HCT116 (cell line): ENCODE data around the gene SH2B3. TPM values are rescaled to one million over a fixed set of nuclear protein-coding genes. Genes with fewer than 3 reads are reported as not detected.

Experiments used
- ATAC-seq: fragments of 200-7000 bp; cut with Tn5 transposase; 2 replicates; pipeline ENCODE4 v1.9.1; 2020; ENCODE audit warnings: mild to moderate bottlenecking, moderate library complexity
- Bru-seq: library from RNA; stranded (reverse); fragments of 400-500 nt; gene quantifications from one replicate; lab custom pipeline; 2021; lab: Mats Ljungman, UMichigan
- BruChase-seq, 2 experiments: library from RNA; stranded (reverse); fragments of 400-500 nt; gene quantifications; one replicate each; lab custom pipeline; 2021; lab: Mats Ljungman, UMichigan
- BruUV-seq: library from RNA; stranded (reverse); fragments of 400-500 nt; replicated peaks from 2 replicates; lab custom pipeline; 2021; lab: Mats Ljungman, UMichigan
- CTCF ChIA-PET: fragments of 300-600 bp; sonication (Branson Sonifier 250); formaldehyde crosslinking; loops from one replicate; lab custom pipeline; 2021; ENCODE audit warnings: antibody characterized with exemption; lab: Charles Lee
- POLR2A ChIA-PET: fragments of 300-600, 350-600 bp; sonication (Branson Sonifier 250); formaldehyde crosslinking; loops from one replicate; lab custom pipeline; 2021; ENCODE audit warnings: antibody characterized with exemption; lab: Charles Lee
- RAD21 ChIA-PET, 2 experiments: fragments of 300-600 bp; sonication (Branson Sonifier 250); formaldehyde crosslinking; loops; one replicate each; lab custom pipeline; 2023; ENCODE audit warnings: low total read pairs in 2 of 2; ENCODE audit not compliant: uncharacterized antibody in 2 of 2, unreplicated experiment in 2 of 2, low non-redundant PET in 1 of 2; lab: Charles Lee
- DNase-seq: peaks from one replicate; pipeline ENCODE4 v3.0.0-alpha.2; 2010; ENCODE audit warnings: low read depth, low spot score
- H2AFZ ChIP-seq: fragments of 200-600 bp; shearing (Covaris generic), sonication (generic); 2 replicates; pipeline ENCODE4 v1.6.1; 2017; ENCODE audit warnings: low read depth, mixed run types, mixed read lengths, antibody characterized with exemption, low read length; ENCODE audit not compliant: poor library complexity, severe bottlenecking
- H3K27ac ChIP-seq: 2 replicates; pipeline ENCODE4 v1.5.1; 2012; ENCODE audit warnings: low read depth, low read length
- H3K27me3 ChIP-seq: fragments of 200-600 bp; sonication (generic); 2 replicates; pipeline ENCODE4 v1.6.1; 2016; ENCODE audit warnings: mixed run types, low read length, mixed read lengths; ENCODE audit not compliant: insufficient read depth
- H3K36me3 ChIP-seq, 2 experiments: fragments of 200-500 bp in 1 of 2; fragments of 200-600 bp in 1 of 2; sonication (Bioruptor generic) in 1 of 2; sonication (generic) in 1 of 2; 2 replicates each; pipeline versions ENCODE4 v1.5.1 to v1.6.1; 2014 to 2016; ENCODE audit warnings: low read length in 2 of 2, inconsistent platforms in 1 of 2, mixed read lengths in 1 of 2, mixed run types in 1 of 2; ENCODE audit not compliant: insufficient read depth in 2 of 2, control insufficient read depth in 1 of 2
- H3K4me1 ChIP-seq, 2 experiments: fragments of 200-600 bp in 1 of 2; sonication (generic) in 1 of 2; 2 replicates each; pipeline versions ENCODE4 v1.5.1 to v1.6.1; 2012 to 2017; ENCODE audit warnings: low read length in 2 of 2, inconsistent platforms in 1 of 2, mild to moderate bottlenecking in 1 of 2, mixed read lengths in 1 of 2, mixed run types in 1 of 2, moderate library complexity in 1 of 2; ENCODE audit not compliant: insufficient read depth in 2 of 2, control insufficient read depth in 1 of 2
- H3K4me2 ChIP-seq: fragments of 200-600 bp; sonication (generic); 2 replicates; pipeline ENCODE4 v1.6.1; 2017; ENCODE audit warnings: mixed run types, low read length, mixed read lengths
- H3K4me3 ChIP-seq, 2 experiments: fragments of 200-600 bp in 1 of 2; sonication (generic) in 1 of 2; replicated peaks in 1 of 2; 2 replicates each; pipeline ENCODE4 v1.5.1; 2011 to 2016; ENCODE audit warnings: low read length in 2 of 2, control low read depth in 1 of 2, low read depth in 1 of 2, mild to moderate bottlenecking in 1 of 2, mixed read lengths in 1 of 2, mixed run types in 1 of 2
- H3K79me2 ChIP-seq: fragments of 200-600 bp; sonication (generic); 2 replicates; pipeline ENCODE4 v1.6.1; 2017; ENCODE audit warnings: mild to moderate bottlenecking, mixed run types, low read length, moderate library complexity, mixed read lengths; ENCODE audit not compliant: insufficient read depth
- H3K9ac ChIP-seq: fragments of 200-600 bp; sonication (generic); 2 replicates; pipeline ENCODE4 v1.6.1; 2016; ENCODE audit warnings: low read length, mixed read lengths
- H3K9me2 ChIP-seq: fragments of 200-600 bp; sonication (generic), shearing (Covaris generic); 2 replicates; pipeline ENCODE4 v1.6.1; 2017; ENCODE audit warnings: mixed run types, mild to moderate bottlenecking, moderate library complexity; ENCODE audit not compliant: insufficient read depth
- H3K9me3 ChIP-seq, 2 experiments: fragments of 200-500 bp in 1 of 2; fragments of 200-600 bp in 1 of 2; sonication (Bioruptor generic) in 1 of 2; sonication (generic) in 1 of 2; 2 replicates each; pipeline ENCODE4 v1.6.1; 2014 to 2017; ENCODE audit warnings: low read length in 2 of 2, mixed read lengths in 2 of 2, inconsistent platforms in 1 of 2, low read depth in 1 of 2, mild to moderate bottlenecking in 1 of 2, mixed run types in 1 of 2, moderate library complexity in 1 of 2; ENCODE audit not compliant: control insufficient read depth in 1 of 2, insufficient read depth in 1 of 2
- H4K20me1 ChIP-seq: fragments of 200-600 bp; sonication (generic), shearing (Covaris generic); 2 replicates; pipeline ENCODE4 v1.6.1; 2017; ENCODE audit warnings: mixed run types, mild to moderate bottlenecking, moderate library complexity; ENCODE audit not compliant: insufficient read depth
- EGR1 ChIP-seq: IDR thresholded peaks from 2 replicates; pipeline ENCODE4 v1.6.1; 2012; ENCODE audit warnings: low read depth
- ELF1 ChIP-seq: IDR thresholded peaks from 2 replicates; pipeline ENCODE4 v1.6.1; 2012; ENCODE audit warnings: low read depth, borderline replicate concordance
- EZH2phosphoT487 ChIP-seq: fragments of 200-600 bp; IDR thresholded peaks from 2 replicates; pipeline ENCODE4 v1.6.1; 2018; ENCODE audit warnings: antibody characterized with exemption, borderline replicate concordance
- JUND ChIP-seq: IDR thresholded peaks from 2 replicates; pipeline ENCODE4 v1.6.1; 2012
- POLR2AphosphoS5 ChIP-seq: IDR thresholded peaks from 2 replicates; pipeline ENCODE4 v1.6.1; 2011; ENCODE audit warnings: mild to moderate bottlenecking, low read depth, low read length, moderate library complexity
- SP1 ChIP-seq: IDR thresholded peaks from 2 replicates; pipeline ENCODE4 v1.6.1; 2012; ENCODE audit warnings: low read depth
- SRF ChIP-seq: IDR thresholded peaks from 2 replicates; pipeline ENCODE4 v1.6.1; 2012; ENCODE audit warnings: low read depth
- TCF7L2 ChIP-seq: IDR thresholded peaks from 2 replicates; pipeline ENCODE4 v1.7.0; 2011; ENCODE audit warnings: borderline replicate concordance, inconsistent platforms; ENCODE audit not compliant: insufficient read depth, insufficient read length; ENCODE audit errors: extremely low read depth
- ZFX ChIP-seq: fragments of 450-650 bp; IDR thresholded peaks from 2 replicates; pipeline ENCODE4 v1.6.1; 2017
- ZNF274 ChIP-seq: fragments of 200-500 bp; sonication (Bioruptor generic); IDR thresholded peaks from 2 replicates; pipeline ENCODE4 v1.6.1; 2014; ENCODE audit warnings: mild to moderate bottlenecking, low read depth, low read length, inconsistent platforms
- intact Hi-C: fragments of 100-400 bp; cut with micrococcal nuclease; formaldehyde crosslinking; loops from 2 replicates; pipeline ENCODE4 v1.10.0; 2022
- long read RNA-seq: library from polyadenylated mRNA; unstranded; transcript quantifications from one replicate; pipeline ENCODE4 v2.0.0, GENCODE V29; 2021; ENCODE audit not compliant: unreplicated experiment
- polyA plus RNA-seq: library from polyadenylated mRNA; unstranded; fragments of >200 nt; gene quantifications from 2 replicates; pipeline ENCODE4 v1.2.1, GENCODE V29; 2012; ENCODE audit warnings: missing spikeins
- total RNA-seq: library from RNA; stranded (reverse); gene quantifications from one replicate; pipeline ENCODE4 v1.2.1, GENCODE V29; 2021; ENCODE audit not compliant: unreplicated experiment

SH2B3 gene
- 17.3 TPM for total RNA-seq
- 8.7 and 10.1 TPM in 2 replicates for polyA plus RNA-seq
- percentile 60 among the genes with signal in this experiment for Bru-seq, nascent RNA
- percentile 69 among the genes with signal in this experiment for BruChase-seq, experiment 1, labeled RNA remaining after a 6-hour chase
- BruChase-seq, experiment 2, labeled RNA remaining after a 2-hour chase, result percentile 72 among the genes with signal in this experiment
- long read RNA-seq, full-length matches to known transcripts, result 3 of 54 reads
- long read RNA-seq, partial matches to known transcripts, result 46 of 54 reads
- long read RNA-seq, other reads (novel, unspliced or antisense), result 5 of 54 reads

GRCh38 chr12:111405859-111406473 is at the start of gene SH2B3:
SH2B3 (plus strand) TSS chr12:111405923; CDS start chr12:111418146, 12,223 bp downstream.
- Histone ChIP-seq H3K27me3 (no peaks in the 10 kb centered on the region), H3K79me2 (peaks cover 33% of the 10 kb centered on the region), H2AFZ (no peak within 1 kb of the TSS), H3K4me1 (peaks cover 29 to 58% of the 10 kb centered on the region in 2 experiments), H3K36me3 (no peaks in the 10 kb centered on the region), H3K4me3 (peak within 1 kb of the TSS; percentile 84 to 91), H4K20me1 (no peaks in the 10 kb centered on the region), H3K4me2 (peak within 1 kb of the TSS; percentile 99), H3K9ac (peak within 1 kb of the TSS; percentile 85), H3K9me2 (no peaks in the 10 kb centered on the region), H3K27ac (peak within 1 kb of the TSS; percentile 65), H3K9me3 (no peaks in the 10 kb centered on the region)
- RAD21 ChIA-PET, result no interaction called here
- DNase-seq, result no peak
- intact Hi-C loops, result no loop called here
- POLR2A ChIA-PET, result no interaction called here
- CTCF ChIA-PET, result interaction anchor here (1.6 kb wide), 1 partner anchor 8 kb away, joined by 3 read pairs; no protein-coding TSS in a partner anchor
- no TSS peak for BruUV-seq
- TF ChIP-seq POLR2AphosphoS5, result peak; percentile 79
- TF ChIP-seq JUND, result no peak
- peak; percentile 61 for TF ChIP-seq ZFX
- no peak for TF ChIP-seq SP1
- peak; percentile 36 for ATAC-seq

- H3K79me2 ChIP-seq, result no peaks in the 10 kb centered on the region
- H3K9me2 ChIP-seq, result no peaks in the 10 kb centered on the region
- no peak overlapping the region for H3K27ac ChIP-seq
- TF ChIP-seq ELF1, result no peak
- no peak for TF ChIP-seq JUND
- TF ChIP-seq EZH2phosphoT487, result no peak
- no peak for TF ChIP-seq SRF
- TF ChIP-seq TCF7L2, result no peak
- no peak for TF ChIP-seq ZNF274
- TF ChIP-seq EGR1, result no peak
- no peak for TF ChIP-seq SP1
- TF ChIP-seq POLR2AphosphoS5, result no peak
- TF ChIP-seq, all 23 proteins: peak for 0
- CTCF ChIA-PET, result no interaction called here
- Histone ChIP-seq H3K27me3 (no peaks in the 10 kb centered on the region), H3K4me1 (peaks cover 0 to 15% of the 10 kb centered on the region in 2 experiments; a peak in 2 of 4 replicates), H2AFZ (no peak overlapping the region), H3K4me2 (no peak overlapping the region), H3K9me3 (no peaks in the 10 kb centered on the region), H3K9ac (no peak overlapping the region), H3K4me3 (no peak overlapping the region), H3K36me3 (no peaks in the 10 kb centered on the region; a peak in 1 of 4 replicates), H4K20me1 (no peaks in the 10 kb centered on the region)
- RAD21 ChIA-PET, result no interaction called here
- no TSS peak for BruUV-seq
- DNase-seq (no peak), ATAC-seq (no peak)
- intact Hi-C loops, result no loop called here
- POLR2A ChIA-PET, result interaction anchor here (1.4 kb wide), 1 partner anchor 10 kb away, joined by 4 read pairs; the partner anchor contains the start of gene PHETA1
These were observed 46.4 kb upstream of the SH2B3 start for GRCh38 chr12:111359231-111359913.
